Smooth muscle cell (in vitro differentiated cells): Measurements from ENCODE around the gene SCN2A. TPM values are rescaled to one million over a fixed set of nuclear protein-coding genes. Genes with fewer than 3 reads are reported as not detected.
"Not testable (repeated sequence)": the region's sequence is repeated elsewhere in the genome, so short reads cannot be mapped to it uniquely, and the experiment has no call there.

ENCODE experiments used
- DNase-seq: peaks from one replicate; lab custom pipeline; 2025; ENCODE audit not compliant: unreplicated experiment; lab: John Stamatoyannopoulos, UW
- H2AFZ ChIP-seq: fragments of 200-600 bp; sonication (generic); 2 replicates; pipeline ENCODE4 v1.6.0; 2016; ENCODE audit warnings: antibody characterized with exemption, low read depth, mild to moderate bottlenecking
- H3F3A ChIP-seq: fragments of 200-600 bp; sonication (generic); 2 replicates; pipeline ENCODE4 v1.6.0; 2017; ENCODE audit warnings: antibody characterized with exemption, low read depth
- H3K27ac ChIP-seq: fragments of 200-600 bp; sonication (generic); 2 replicates; pipeline ENCODE4 v1.5.1; 2016; ENCODE audit warnings: low read depth, mild to moderate bottlenecking
- H3K27me3 ChIP-seq: fragments of 200-600 bp; sonication (generic); 2 replicates; pipeline ENCODE4 v1.6.1; 2016; ENCODE audit warnings: low read depth, mild to moderate bottlenecking
- H3K36me3 ChIP-seq: fragments of 200-600 bp; sonication (generic); 2 replicates; pipeline ENCODE4 v1.5.1; 2016; ENCODE audit warnings: low read depth
- H3K4me1 ChIP-seq: fragments of 200-600 bp; sonication (generic); 2 replicates; pipeline ENCODE4 v1.5.1; 2016; ENCODE audit warnings: low read depth
- H3K4me2 ChIP-seq: fragments of 200-600 bp; sonication (generic); 2 replicates; pipeline ENCODE4 v1.6.0; 2016; ENCODE audit warnings: mild to moderate bottlenecking
- H3K4me3 ChIP-seq: fragments of 200-600 bp; sonication (generic); 2 replicates; pipeline ENCODE4 v1.5.1; 2016; ENCODE audit warnings: mild to moderate bottlenecking
- H3K79me2 ChIP-seq: fragments of 200-600 bp; sonication (generic); 2 replicates; pipeline ENCODE4 v1.6.0; 2016; ENCODE audit warnings: low read depth, mild to moderate bottlenecking
- H3K9ac ChIP-seq: fragments of 200-600 bp; sonication (generic); 2 replicates; pipeline ENCODE4 v1.6.0; 2016; ENCODE audit warnings: low read depth
- H3K9me3 ChIP-seq: fragments of 200-600 bp; sonication (generic); replicated peaks from 2 replicates; pipeline ENCODE4 v1.5.1; 2016; ENCODE audit warnings: low read depth
- H4K20me1 ChIP-seq: fragments of 200-600 bp; sonication (generic); 2 replicates; pipeline ENCODE4 v1.6.0; 2016; ENCODE audit warnings: low read depth
- CTCF ChIP-seq: fragments of 200-600 bp; sonication (generic); IDR thresholded peaks from 2 replicates; pipeline ENCODE4 v1.5.1; 2017; ENCODE audit warnings: borderline replicate concordance, mild to moderate bottlenecking, antibody characterized with exemption; ENCODE audit not compliant: insufficient read depth, poor library complexity, severe bottlenecking
- WGBS: methylation state at CpG from one replicate; pipeline ENCODE4 v1.1.7; 2016; ENCODE audit warnings: low lambda C conversion rate; 5-methylcytosine and 5-hydroxymethylcytosine counted together
- polyA plus RNA-seq: library from polyadenylated mRNA; unstranded; fragments of >200 nt; fragmentation: Nextera tagmentation; extraction: Ambion mirVana; gene quantifications from 2 replicates; pipeline ENCODE4 v1.2.1, GENCODE V29; 2016
- total RNA-seq: library from RNA; depleted of rRNA; stranded (reverse); fragments of >200 nt; gene quantifications from 2 replicates; pipeline ENCODE4 v1.2.3, GENCODE V29; 2014

Gene SCN2A
- total and polyA plus RNA-seq, 2 experiments from 2014 or later, result 0.17 to 0.27 TPM

GRCh38 chr2:165391791-165392190 lies 152.6 kb downstream of the SCN2A start:
- no peaks in the 10 kb centered on the region for H4K20me1 ChIP-seq
- H3K36me3 ChIP-seq, result no peaks in the 10 kb centered on the region
- no peaks in the 10 kb centered on the region for H3K4me1 ChIP-seq
- no peaks in the 10 kb centered on the region for H3K9me3 ChIP-seq
- no peak overlapping the region for H3K4me3 ChIP-seq
- no peaks in the 10 kb centered on the region for H3K79me2 ChIP-seq
- no peak overlapping the region for H3K4me2 ChIP-seq
- WGBS, result 84% methylated on average over 2 of the region's 2 CpGs
- no peak overlapping the region for H3K27ac ChIP-seq
- no peaks in the 10 kb centered on the region for H3F3A ChIP-seq
- no peak overlapping the region for H2AFZ ChIP-seq
- H3K27me3 ChIP-seq, result no peaks in the 10 kb centered on the region
- TF ChIP-seq CTCF, result no peak
- no peak overlapping the region for H3K9ac ChIP-seq
- DNase-seq, result no peak

GRCh38 chr2:165398603-165399002 lies 159.4 kb downstream of the SCN2A start:
- H3K36me3 ChIP-seq, DNase-seq, H3F3A ChIP-seq, H3K4me1 ChIP-seq, H3K27me3 ChIP-seq, H3K4me3 ChIP-seq, H3K9me3 ChIP-seq, H2AFZ ChIP-seq, H3K9ac ChIP-seq, H3K79me2 ChIP-seq, H3K4me2 ChIP-seq, H3K27ac ChIP-seq, H4K20me1 ChIP-seq: not testable (repeated sequence)
- WGBS, result 59% methylated on average over 3 of the region's 3 CpGs

GRCh38 chr2:165401285-165401852 lies 162.2 kb downstream of the SCN2A start:
- peaks cover 14% of the 10 kb centered on the region for H3K4me1 ChIP-seq
- H3K27me3 ChIP-seq, result no peaks in the 10 kb centered on the region
- no peak overlapping the region for H3K27ac ChIP-seq
- peak; percentile 76 for TF ChIP-seq CTCF
- H2AFZ ChIP-seq, result peak overlapping the region; percentile 44
- no peaks in the 10 kb centered on the region for H3K9me3 ChIP-seq
- H3F3A ChIP-seq, result no peaks in the 10 kb centered on the region
- no peaks in the 10 kb centered on the region for H3K79me2 ChIP-seq
- no peaks in the 10 kb centered on the region for H3K36me3 ChIP-seq
- H3K4me2 ChIP-seq, result peak overlapping the region; percentile 65
- H4K20me1 ChIP-seq, result no peaks in the 10 kb centered on the region
- DNase-seq, result no peak
- H3K4me3 ChIP-seq, result no peak overlapping the region
- under 1% methylated on average over 5 of the region's 5 CpGs for WGBS
- H3K9ac ChIP-seq, result no peak overlapping the region

GRCh38 chr2:165402162-165402561 lies 162.9 kb downstream of the SCN2A start:
- peaks cover 19% of the 10 kb centered on the region for H3K4me1 ChIP-seq
- no peaks in the 10 kb centered on the region for H4K20me1 ChIP-seq
- 27% methylated on average over 3 of the region's 3 CpGs for WGBS
- no peaks in the 10 kb centered on the region for H3K79me2 ChIP-seq
- H3K4me3 ChIP-seq, result no peak overlapping the region
- no peaks in the 10 kb centered on the region for H3F3A ChIP-seq
- H3K4me2 ChIP-seq, result no peak overlapping the region
- DNase-seq, result no peak
- H3K36me3 ChIP-seq, result no peaks in the 10 kb centered on the region
- no peak for TF ChIP-seq CTCF
- H3K27me3 ChIP-seq, result no peaks in the 10 kb centered on the region
- H3K27ac ChIP-seq, result no peak overlapping the region
- H3K9me3 ChIP-seq, result no peaks in the 10 kb centered on the region
- H2AFZ ChIP-seq, result no peak overlapping the region
- H3K9ac ChIP-seq, result no peak overlapping the region
